Retinal pigment epithelial cell (primary cell): Measurements from ENCODE around the gene INSYN2B.

Source experiments
- DNase-seq: peaks from one replicate; pipeline ENCODE4 v3.0.0-alpha.2; 2010; ENCODE audit warnings: low read depth
- H3K4me3 ChIP-seq: 2 replicates; pipeline ENCODE4 v1.5.1; 2011; ENCODE audit warnings: mild to moderate bottlenecking, low read length, control low read depth, moderate library complexity
- CTCF ChIP-seq: conservative IDR thresholded peaks from 2 replicates; pipeline ENCODE4 v1.5.1; 2011; ENCODE audit warnings: low read depth, low read length, control low read depth, inconsistent platforms

INSYN2B gene

DNA sequence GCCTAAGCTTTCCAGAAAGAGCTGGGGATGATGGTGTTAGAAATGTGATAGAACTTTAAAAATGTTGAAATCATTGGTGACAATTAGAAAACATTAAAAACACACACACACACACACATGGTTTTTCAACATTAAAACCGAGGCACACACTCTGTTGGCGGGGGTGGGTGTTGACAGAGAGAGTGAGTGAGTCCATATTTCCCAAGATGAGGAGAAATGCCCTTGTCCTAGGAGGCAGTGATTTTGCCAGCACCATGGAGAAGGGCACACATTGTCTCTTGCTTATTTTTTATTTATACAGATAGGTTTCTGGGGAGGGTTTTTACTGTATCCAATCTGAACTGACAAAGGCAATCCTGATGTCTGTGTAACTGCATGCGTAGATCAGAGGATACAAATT is 152.5 kb downstream of the INSYN2B start:
- no peak for TF ChIP-seq CTCF
- H3K4me3 ChIP-seq, result no peak overlapping the region
- DNase-seq, result no peak

DNA sequence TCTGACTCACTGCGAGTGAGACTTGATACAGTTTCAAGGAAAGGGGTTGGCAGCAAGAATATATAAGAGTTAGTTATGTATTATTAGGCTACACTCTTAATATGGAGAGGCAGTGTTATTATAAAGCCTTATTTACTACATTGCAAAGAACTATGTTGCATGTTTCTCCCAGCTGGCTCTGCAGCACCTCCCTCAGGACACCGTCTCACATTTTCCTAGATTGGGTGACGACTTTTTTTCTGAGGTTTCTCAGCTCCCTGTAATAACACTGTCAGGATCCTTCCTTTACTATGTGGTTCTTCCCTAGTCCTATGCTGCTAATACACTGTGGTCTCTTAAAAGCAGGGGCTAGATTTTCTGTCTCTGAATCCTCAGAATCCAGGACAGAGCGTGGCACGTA is 153.7 kb downstream of the INSYN2B start:
- DNase-seq, result no peak
- H3K4me3 ChIP-seq, result no peak overlapping the region
- TF ChIP-seq CTCF, result peak; percentile 45

GRCh38 chr5:169817031-169817430 is 163.3 kb downstream of the INSYN2B start:
- no peak for DNase-seq
- no peak for TF ChIP-seq CTCF

DNA sequence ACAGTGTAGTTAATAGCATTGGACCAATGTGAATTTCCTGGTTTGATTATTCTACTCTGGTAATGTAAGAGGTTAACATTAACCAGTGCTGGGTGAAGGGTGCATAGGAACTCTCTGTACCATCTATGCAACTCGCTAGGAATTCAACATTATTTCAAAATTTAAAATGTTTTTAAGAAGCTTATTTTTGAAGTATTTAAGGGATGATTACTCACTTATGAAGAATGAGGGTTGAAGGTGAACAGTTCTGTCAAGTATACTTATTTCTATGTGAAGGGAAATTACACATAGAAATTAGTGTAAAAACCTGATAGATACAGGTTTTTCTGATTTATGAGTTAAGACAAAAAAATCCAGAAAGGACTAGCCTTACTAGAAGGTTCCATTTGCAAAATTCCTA is 165.8 kb downstream of the INSYN2B start:
- peak; percentile 51 for DNase-seq
- H3K4me3 ChIP-seq, result no peak overlapping the region
- TF ChIP-seq CTCF, result no peak

More at GRCh38 chr5:169817031-169817430, 163.3 kb downstream of the INSYN2B start:
- H3K4me3 ChIP-seq, result no peak overlapping the region
